NCI-H2171 treated with DMSO at 0.1 percent for 48 hours (cell line): Measurements from ENCODE around the gene CCDC154.
"Not testable (repeated sequence)": the region's sequence is repeated elsewhere in the genome, so short reads cannot be mapped to it uniquely, and the experiment has no call there.

Experiments
- DNase-seq: peaks from one replicate; lab custom pipeline; 2025; lab: John Stamatoyannopoulos, UW

CCDC154 gene

GRCh38 chr16:1472974-1473373 is 28.6 kb upstream of the CCDC154 start:
- no peak for DNase-seq

GRCh38 chr16:1471569-1472194 is 27.3 kb upstream of the CCDC154 start:
- no peak for DNase-seq

DNA sequence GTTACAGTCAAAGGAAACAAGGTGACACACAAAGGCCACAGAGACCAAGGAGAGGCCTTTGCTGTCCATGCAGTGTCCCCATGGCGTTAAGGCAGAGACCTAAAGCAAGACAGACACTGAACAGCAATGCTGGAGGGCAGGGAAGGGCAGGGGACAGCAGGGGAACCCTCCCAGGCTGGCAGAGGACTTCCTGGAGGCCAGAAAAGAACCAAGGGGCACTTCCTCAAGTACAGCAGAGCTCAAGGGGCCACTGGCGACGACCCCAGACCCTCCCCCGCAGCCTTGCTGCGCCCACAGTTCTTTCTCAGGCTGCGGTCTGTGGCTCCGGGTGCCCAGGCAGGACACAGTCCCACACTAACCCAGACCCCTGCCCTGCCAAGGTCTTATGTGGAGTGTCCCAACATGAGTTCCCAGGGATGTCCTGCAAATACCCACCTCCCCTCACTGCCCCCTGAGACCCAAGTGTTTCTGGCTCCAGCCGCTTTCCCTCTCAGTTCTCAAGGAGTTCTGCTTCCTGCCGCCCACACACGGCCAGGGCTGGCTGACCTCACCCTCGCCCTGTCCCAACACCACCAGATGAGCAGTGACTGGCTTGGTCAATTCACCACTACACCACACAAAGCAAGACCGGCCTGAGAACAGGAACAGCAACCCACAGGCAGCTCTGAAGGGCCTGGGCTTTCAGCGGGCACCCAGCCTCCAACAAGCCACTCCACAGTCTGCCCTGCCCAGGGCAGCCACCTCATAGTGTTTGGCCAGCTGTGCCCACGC is 26.3 kb upstream of the CCDC154 start:
- DNase-seq: no peak

- no peak for DNase-seq
Measured at GRCh38 chr16:1469693-1470201, 25.4 kb upstream of the CCDC154 start.

DNA sequence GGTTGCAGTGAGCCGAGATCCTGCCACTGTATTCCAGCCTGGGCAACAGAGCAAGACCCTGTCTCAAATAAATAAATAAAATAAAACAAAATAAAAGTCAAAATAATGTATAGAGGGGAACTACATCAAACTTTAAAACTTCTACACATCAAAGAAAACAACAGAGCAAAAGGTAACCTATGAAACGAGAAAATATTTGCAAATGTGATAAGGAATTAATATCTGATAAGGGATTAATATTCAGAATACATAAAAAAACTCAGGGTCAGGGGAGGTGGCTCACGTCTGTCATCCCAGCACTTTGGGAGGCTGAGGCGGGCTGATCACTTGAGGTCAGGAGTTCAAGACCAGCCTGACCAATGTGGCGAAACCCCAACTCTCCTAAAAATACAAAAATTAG is 24.8 kb upstream of the CCDC154 start:
- DNase-seq: not testable (repeated sequence)

DNA sequence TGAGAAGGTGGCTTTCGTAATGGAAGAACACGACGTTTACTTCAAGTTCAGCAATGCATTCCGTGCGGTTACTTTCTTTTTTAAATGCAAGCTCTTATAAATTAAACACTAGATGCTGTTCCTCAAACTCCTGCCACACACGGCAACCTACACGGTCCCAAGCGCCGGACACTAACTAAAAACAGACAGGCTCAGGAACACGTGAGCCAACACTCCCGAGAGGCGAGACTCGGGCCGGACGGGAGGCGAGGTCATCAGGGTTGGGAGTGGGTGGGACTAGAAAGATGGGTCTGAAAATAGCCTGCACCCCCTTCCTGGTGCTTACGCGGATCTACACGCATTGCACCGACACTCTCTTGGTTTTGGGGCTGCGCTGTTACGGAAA is 24.1 kb upstream of the CCDC154 start:
- DNase-seq: no peak

GRCh38 chr16:1466968-1467521 is 22.7 kb upstream of the CCDC154 start:
- no peak for DNase-seq

DNA sequence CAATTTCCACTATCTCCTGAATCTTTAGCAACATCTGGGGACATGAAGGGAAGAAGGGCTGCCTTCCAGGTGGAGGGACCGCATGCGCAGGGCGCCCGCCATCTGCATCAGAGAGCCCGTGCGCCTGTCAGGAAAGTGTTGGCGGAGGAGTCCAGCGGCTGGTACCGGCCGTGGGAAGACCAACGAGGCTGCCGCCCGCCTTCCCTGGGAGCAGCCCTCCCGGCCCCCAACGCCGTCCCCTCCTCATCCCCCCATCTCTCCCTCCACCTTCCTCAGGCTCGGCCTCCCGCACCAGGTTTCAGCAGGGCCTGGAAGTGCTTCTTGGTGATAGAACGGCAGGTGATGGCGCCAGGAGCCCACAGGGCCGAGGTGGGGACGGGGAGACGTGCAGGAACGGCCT is 21.7 kb upstream of the CCDC154 start:
- no peak for DNase-seq

GRCh38 chr16:1465567-1465915 is 21.2 kb upstream of the CCDC154 start:
- no peak for DNase-seq

GRCh38 chr16:1464894-1465566 is 20.7 kb upstream of the CCDC154 start:
- no peak for DNase-seq

- no peak for DNase-seq
Measured at GRCh38 chr16:1464196-1464893, 20.0 kb upstream of the CCDC154 start.

DNA sequence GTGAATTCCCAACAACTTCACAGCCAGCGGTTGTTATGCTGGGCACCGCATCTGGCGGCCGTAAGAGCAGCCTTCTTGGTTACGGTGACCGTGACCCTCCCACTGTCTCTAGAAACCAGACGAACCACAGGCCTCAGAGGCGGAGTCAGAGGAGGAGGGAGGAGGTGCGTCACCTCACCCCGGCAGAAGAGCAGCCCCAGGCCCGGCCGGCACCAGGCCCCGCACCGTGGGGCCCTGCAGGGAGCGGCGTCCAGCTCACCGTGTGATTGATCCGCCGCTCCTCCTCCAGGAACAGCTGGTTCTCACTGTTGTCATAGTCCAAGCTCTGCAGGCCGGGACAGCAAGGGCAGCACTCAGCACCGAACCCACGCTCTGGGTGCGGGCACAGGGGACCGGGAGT is 16.8 kb upstream of the CCDC154 start:
- no peak for DNase-seq

GRCh38 chr16:1460602-1461138 is 16.3 kb upstream of the CCDC154 start:
- DNase-seq: no peak

DNA sequence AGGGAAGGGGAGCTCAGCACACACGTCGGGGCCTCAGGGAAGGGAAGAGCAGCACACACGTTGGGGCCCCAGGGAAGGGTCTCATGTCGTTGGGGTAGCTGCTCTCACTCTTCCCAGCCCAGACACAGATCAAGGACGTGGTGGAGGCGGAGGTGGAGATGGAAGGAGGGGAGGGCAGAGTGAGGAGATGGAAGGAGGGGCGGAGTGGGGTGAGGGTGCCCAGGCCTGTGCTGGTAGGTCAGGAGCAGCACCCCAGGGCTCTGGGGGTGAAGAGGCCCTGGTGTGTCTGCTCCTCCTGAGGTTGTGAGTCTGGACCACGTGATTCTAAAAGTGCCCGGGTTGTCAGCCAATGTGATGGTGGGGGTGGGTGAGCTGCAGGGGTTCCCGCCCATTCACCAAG is 15.6 kb upstream of the CCDC154 start:
- no peak for DNase-seq

DNA sequence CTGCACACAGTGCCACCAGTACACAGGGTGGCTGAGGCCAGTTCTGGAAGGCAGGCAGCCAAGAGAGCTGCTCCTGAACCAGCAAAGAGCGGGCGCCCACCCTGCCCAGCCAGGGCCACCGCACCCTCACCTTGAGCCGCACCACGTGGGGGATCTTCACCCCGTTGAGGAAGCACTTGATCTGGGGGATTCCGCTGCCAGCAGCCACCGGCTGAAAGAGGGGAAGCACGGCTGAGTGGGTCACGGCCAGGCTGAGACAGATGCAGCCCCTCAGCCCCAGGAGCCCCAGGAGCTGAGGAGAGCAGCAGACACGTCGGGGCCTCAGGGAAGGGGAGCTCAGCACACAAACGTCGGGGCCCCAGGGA is 14.6 kb upstream of the CCDC154 start:
- DNase-seq: no peak

- no peak for DNase-seq
Measured at GRCh38 chr16:1458336-1458976, 14.1 kb upstream of the CCDC154 start.

GRCh38 chr16:1457489-1458245 is 13.3 kb upstream of the CCDC154 start:
- no peak for DNase-seq

DNA sequence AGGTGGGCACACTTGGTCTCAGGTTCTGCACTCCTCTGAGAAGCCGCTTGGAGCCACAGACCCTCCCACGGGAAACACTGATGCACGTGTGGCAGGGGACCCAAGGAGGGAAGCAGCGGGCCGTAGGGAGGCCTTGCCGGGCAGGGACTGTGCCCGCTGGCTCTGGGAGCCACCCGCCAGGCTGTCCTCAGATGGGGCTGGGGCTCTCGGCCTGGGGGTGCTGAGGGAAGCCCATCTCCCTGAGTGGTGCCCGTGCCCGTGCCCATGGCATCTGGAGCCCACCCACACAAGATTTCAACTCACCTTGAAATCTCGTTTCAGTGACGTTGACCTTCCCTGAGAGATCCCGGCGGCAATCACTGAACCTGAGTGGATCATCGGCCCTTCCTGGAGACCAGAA is 12.6 kb upstream of the CCDC154 start:
- DNase-seq: no peak

GRCh38 chr16:1455190-1456171 is 11.1 kb upstream of the CCDC154 start:
- no peak for DNase-seq

GRCh38 chr16:1454561-1454960 is 10.2 kb upstream of the CCDC154 start:
- no peak for DNase-seq
